Heart right ventricle (tissue), 16 donors: ENCODE results near the gene IZUMO4. TPM values are rescaled to one million over a fixed set of nuclear protein-coding genes. Genes with fewer than 3 reads are reported as not detected.
"Not testable (repeated sequence)": the region's sequence is repeated elsewhere in the genome, so short reads cannot be mapped to it uniquely, and the experiment has no call there.

Experiments used
- ATAC-seq, 8 donors: fragments of 200-7000 bp; cut with Tn5 transposase; one replicate each; pipeline ENCODE4 v1.9.1; 2020; ENCODE audit warnings: mild to moderate bottlenecking in 8 of 8, moderate library complexity in 8 of 8, moderate number of reproducible peaks in 1 of 8
- DNase-seq, 2 donors: peaks; one replicate each; pipeline ENCODE4 v3.0.0-alpha.2; 2020
- H3K27ac ChIP-seq, 10 donors: fragments of 200-600 bp; sonication (generic) in 2 of 10; one replicate each; pipeline versions ENCODE4 v1.5.0 to v1.8.0; 2020 to 2022; ENCODE audit warnings: mild to moderate bottlenecking in 3 of 10
- H3K27me3 ChIP-seq, 7 donors: fragments of 200-600 bp; one replicate each; pipeline ENCODE4 v1.8.0; 2021 to 2022; ENCODE audit warnings: mild to moderate bottlenecking in 2 of 7
- H3K36me3 ChIP-seq, 9 donors: fragments of 200-600 bp; sonication (generic) in 1 of 9; one replicate each; pipeline versions ENCODE4 v1.5.0 to v1.8.0; 2020 to 2022; ENCODE audit warnings: mild to moderate bottlenecking in 2 of 9
- H3K4me1 ChIP-seq, 9 donors: fragments of 200-600 bp; sonication (generic) in 1 of 9; one replicate each; pipeline versions ENCODE4 v1.5.0 to v1.8.0; 2020 to 2022; ENCODE audit warnings: mild to moderate bottlenecking in 4 of 9
- H3K4me3 ChIP-seq, 10 donors: fragments of 200-600 bp; sonication (generic) in 2 of 10; one replicate each; pipeline versions ENCODE4 v1.5.0 to v1.8.0; 2020 to 2022; ENCODE audit warnings: mild to moderate bottlenecking in 7 of 10, moderate library complexity in 2 of 10
- H3K9me3 ChIP-seq, 11 donors: fragments of 200-600 bp in 10 of 11; sonication (generic) in 2 of 11; one replicate each; pipeline versions ENCODE4 v1.5.0 to v1.8.0; 2013 to 2022; ENCODE audit warnings: mild to moderate bottlenecking in 2 of 11, control low read depth in 1 of 11, moderate library complexity in 1 of 11
- WGBS, 2 donors: extraction: QIAGEN DNeasy Blood & Tissue Kit; methylation state at CpG; one replicate each; pipeline ENCODE4 v1.1.7; 2013; ENCODE audit warnings: inconsistent platforms in 1 of 2; 5-methylcytosine and 5-hydroxymethylcytosine counted together
- intact Hi-C, 10 donors: fragments of 100-400 bp; cut with DNase I; formaldehyde crosslinking; loops; one replicate each; pipeline versions ENCODE4 v1.11.1 to v1.14.2; 2022
- polyA plus RNA-seq, 2 donors: library from polyadenylated mRNA; stranded (reverse); fragments of 200-250 nt; gene quantifications; one replicate each; pipeline ENCODE4 v1.2.3, GENCODE V29; 2013
- total RNA-seq, 10 donors: library from RNA; stranded (reverse); fragmentation: NEBNext Ultra II Directional in 3 of 10; extraction: Animal tissue kit (Norgen Biotek cat#: 25700) in 3 of 10; gene quantifications; one replicate each; pipeline versions ENCODE4 v1.2.1 to v1.2.4, GENCODE V29; 2021 to 2023
- TF ChIP-seq, protein P1 (sequence below), 9 donors: fragments of 200-600 bp; sonication (generic) in 2 of 9; IDR thresholded peaks; one replicate each; pipeline versions ENCODE4 v1.5.0 to v1.8.0; 2021 to 2022; ENCODE audit warnings: antibody characterized with exemption in 9 of 9, mild to moderate bottlenecking in 5 of 9, moderate library complexity in 1 of 9
- donor health status: Arrhythmogenic right ventricular cardiomyopathy.
- donor health status: ischemic (EF 13 %, LVEDD 7.1; RV severe dilation, severe dysfunction).
- donor health status: healthy with polysubstance abuse.
- donor health status: DM: no; HTN: yes; CAD: no.
- donor health status: DM: no; HTN: no; CAD: no.
- donor health status: ischemic (EF 25% LVEDD 6.9; RV normal size, moderate dysfunction).
- donor health status: ischemic (EF 25% LVEDD 5.7; RV mildly dilated, moderate dysfunction).
- donor health status: healthy.
- donor health status: DM: yes; HTN: yes; CAD: no.
- donor health status: Ischemic cardiomyopathy.
- donor health status: ischemic (EF 35%, LVEDD 5.7; RV mildly dilated, moderate dysfunction).
- donor health status: nonischemic (EF 11% LVEDD 7.7; RV severe dilation, severe dysfunction).
- donor health status: DM: yes; HTN: yes; CAD: no.
- donor health status: PGD.
- donor health status: ischemic (EF 29% LVEDD 5.4; RV normal size, mild dysfunction).
- donor health status: nonischemic (EF 23%, LVEDD 6.1; RV moderate dilation, normal function).

IZUMO4 gene
- total and polyA plus RNA-seq, 12 donors = 1.2 to 13.1 (median 2.7) TPM

DNA sequence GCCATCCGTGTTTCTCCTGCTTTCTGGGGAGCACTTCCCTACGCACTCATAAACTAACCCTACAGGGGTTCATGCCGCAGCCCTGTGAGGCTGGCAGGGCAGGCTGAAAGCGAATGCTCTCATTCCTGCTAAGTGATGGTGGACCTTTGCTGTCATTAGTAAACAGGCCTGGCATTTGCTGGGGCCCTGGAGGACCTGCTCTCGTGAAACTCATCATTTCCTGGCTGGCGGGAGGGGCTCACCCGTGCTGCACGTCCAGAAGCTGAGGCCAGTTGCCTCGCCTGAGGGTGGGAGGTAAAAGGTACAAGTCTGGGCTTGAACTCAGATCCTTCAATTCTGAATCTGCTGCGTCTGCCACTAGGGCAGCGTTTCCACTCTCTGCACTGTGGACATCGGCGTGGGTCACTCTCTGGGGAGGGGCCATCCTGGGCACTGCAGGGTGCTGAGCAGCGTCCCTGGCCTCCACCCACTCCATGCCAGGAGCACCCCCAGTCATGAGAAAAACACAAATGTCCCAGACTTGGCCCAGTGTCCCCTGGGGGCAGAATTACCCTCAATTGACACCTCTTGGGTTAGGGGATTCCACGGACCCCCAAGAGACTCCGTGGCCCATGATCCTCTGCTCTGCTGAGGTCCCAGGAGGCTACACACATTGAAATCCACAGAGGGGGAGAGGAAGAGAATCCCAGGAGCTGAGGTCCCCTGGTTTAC, 7.6 kb upstream of the IZUMO4 start:
- ATAC-seq (no peak), DNase-seq (no peak)
- H3K4me1 ChIP-seq = peaks cover 0 to 98% (median 48%) of the 10 kb centered on the region in 9 donors
- H3K27me3 ChIP-seq = no peaks in the 10 kb centered on the region
- intact Hi-C loops = no loop called here
- H3K36me3 ChIP-seq = peaks cover 0 to 21% (median 0%) of the 10 kb centered on the region in 9 donors
- 79 to 80% methylated on average over 16 of the region's 16 CpGs for WGBS, 2 donors
- H3K9me3 ChIP-seq = no peaks in the 10 kb centered on the region
- peak overlapping the region in 1 of 10 donors; percentile 34 for H3K4me3 ChIP-seq
- peak overlapping the region in 4 of 10 donors; percentile 66 to 97 (median 68) for H3K27ac ChIP-seq
- TF ChIP-seq, protein P1, sequence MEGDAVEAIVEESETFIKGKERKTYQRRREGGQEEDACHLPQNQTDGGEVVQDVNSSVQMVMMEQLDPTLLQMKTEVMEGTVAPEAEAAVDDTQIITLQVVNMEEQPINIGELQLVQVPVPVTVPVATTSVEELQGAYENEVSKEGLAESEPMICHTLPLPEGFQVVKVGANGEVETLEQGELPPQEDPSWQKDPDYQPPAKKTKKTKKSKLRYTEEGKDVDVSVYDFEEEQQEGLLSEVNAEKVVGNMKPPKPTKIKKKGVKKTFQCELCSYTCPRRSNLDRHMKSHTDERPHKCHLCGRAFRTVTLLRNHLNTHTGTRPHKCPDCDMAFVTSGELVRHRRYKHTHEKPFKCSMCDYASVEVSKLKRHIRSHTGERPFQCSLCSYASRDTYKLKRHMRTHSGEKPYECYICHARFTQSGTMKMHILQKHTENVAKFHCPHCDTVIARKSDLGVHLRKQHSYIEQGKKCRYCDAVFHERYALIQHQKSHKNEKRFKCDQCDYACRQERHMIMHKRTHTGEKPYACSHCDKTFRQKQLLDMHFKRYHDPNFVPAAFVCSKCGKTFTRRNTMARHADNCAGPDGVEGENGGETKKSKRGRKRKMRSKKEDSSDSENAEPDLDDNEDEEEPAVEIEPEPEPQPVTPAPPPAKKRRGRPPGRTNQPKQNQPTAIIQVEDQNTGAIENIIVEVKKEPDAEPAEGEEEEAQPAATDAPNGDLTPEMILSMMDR (IDR thresholded peaks at IDR 0.05) = no peak

DNA sequence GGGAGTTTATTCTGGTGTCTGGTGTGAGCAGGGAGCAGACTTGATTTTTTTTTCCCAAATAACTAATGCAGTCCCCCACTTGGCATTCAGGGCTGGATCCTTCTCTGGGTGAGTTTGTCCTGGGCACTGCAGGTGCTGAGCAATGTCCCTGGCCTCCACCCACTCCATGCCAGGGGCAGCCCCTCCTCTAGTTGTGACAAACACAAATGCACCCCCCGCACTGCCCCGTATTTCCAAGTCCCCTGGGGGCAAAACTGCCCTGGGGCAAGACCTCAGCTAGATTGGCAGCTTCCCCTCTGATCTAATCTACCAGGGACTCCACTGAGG, 7.0 kb upstream of the IZUMO4 start:
- H3K27ac ChIP-seq = peak overlapping the region in 7 of 10 donors; percentile 2 to 97 (median 66)

DNA sequence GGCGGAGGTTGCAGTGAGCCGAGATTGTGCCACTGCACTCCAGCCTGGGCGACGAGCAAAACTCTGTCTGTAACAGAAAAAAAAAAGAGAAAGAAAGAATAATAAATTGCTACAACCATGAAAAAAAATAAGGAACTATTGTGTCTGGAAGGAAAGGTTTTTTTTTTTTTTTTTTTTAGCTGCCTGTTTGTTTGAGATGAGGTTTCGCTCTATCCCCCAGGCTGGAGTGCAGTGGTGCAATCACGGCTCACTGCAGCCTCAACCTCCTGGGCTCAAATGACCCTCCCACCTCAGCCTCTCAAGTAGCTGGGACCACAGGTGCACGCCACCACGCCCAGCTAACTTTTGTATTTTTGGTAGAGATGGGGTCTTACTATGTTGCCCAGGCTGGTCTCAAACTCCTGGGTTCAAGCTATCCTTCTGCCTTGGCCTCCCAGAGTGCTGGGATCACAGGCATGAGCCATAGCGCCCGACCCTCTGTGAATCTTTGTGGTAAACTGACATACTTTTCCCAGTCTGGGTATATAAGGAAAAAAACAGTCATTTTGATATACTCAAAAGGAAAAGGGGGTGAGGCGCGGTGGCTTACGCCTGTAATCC, 4.7 kb upstream of the IZUMO4 start:
- H3K27me3 ChIP-seq, intact Hi-C loops, ATAC-seq, H3K4me3 ChIP-seq, H3K9me3 ChIP-seq, DNase-seq: not testable (repeated sequence)
- Histone ChIP-seq H3K27ac (peak overlapping the region in 7 of 10 donors; percentile 20 to 97 (median 66)), H3K4me1 (peaks cover 10 to 90% (median 59%) of the 10 kb centered on the region in 9 donors), H3K36me3 (peaks cover 0 to 15% (median 0%) of the 10 kb centered on the region in 9 donors)
- 93 to 94% methylated on average over 13 of the region's 13 CpGs for WGBS, 2 donors

More for the DNA sequence above, 7.0 kb upstream of the IZUMO4 start:
- TF ChIP-seq, protein P1 (IDR thresholded peaks at IDR 0.05) = no peak
- Histone ChIP-seq H3K4me3 (peak overlapping the region in 1 of 10 donors; percentile 34), H3K36me3 (peaks cover 0 to 20% (median 0%) of the 10 kb centered on the region in 9 donors), H3K4me1 (peaks cover 4 to 100% (median 54%) of the 10 kb centered on the region in 9 donors), H3K9me3 (no peaks in the 10 kb centered on the region), H3K27me3 (no peaks in the 10 kb centered on the region)
- WGBS, 2 donors = 73 to 74% methylated on average over 2 of the region's 2 CpGs
- no peak for ATAC-seq
- DNase-seq = no peak
- intact Hi-C loops = no loop called here

DNA sequence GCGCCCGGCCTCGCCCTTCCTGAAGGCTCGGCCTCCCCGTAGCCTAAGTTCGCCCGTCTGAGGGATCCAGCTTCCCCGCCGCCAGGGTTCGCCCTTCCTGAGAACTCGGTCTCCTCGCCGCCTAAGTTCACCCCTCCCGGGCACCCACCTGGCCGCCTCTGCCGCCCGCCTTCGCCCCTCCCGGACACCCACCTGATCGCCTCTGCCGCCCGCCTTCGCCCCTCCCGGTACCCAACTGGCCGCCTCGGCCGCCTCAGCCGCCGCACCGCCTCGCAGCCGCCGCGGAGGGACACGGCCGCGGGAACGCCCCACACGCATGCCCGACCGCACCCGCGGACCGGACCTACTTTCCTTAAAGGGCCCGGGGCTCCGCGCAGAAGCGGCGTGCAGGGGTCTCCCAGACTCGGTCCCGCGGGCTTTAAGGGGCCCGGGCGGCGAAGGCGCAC, 658 bp upstream of the IZUMO4 start, which contains the start of gene MOB3A:
TSS of gene MOB3A (minus strand) at position 293 of the 446 bp plus-strand sequence. CDS start 17,766 bp downstream, outside the sequence.
- TF ChIP-seq, protein P1 (IDR thresholded peaks at IDR 0.05) = peak; percentile 7 to 76 (median 50)
- DNase-seq (peak; percentile 89 to 91), ATAC-seq (peak; percentile 59 to 78 (median 72))
- Histone ChIP-seq H3K4me3 (peak within 1 kb of the TSS; percentile 50 to 95 (median 78)), H3K27ac (peak within 1 kb of the TSS; percentile 79 to 98 (median 93)), H3K4me1 (peaks cover 13 to 61% (median 47%) of the 10 kb centered on the region in 9 donors), H3K9me3 (no peaks in the 10 kb centered on the region), H3K36me3 (peaks cover 0 to 35% (median 17%) of the 10 kb centered on the region in 9 donors), H3K27me3 (no peaks in the 10 kb centered on the region)
- WGBS, 2 donors = 0% methylated on average over 38 to 56 of the region's 56 CpGs
- intact Hi-C loops = loop anchor here in 3 of 10 donors (1.0 to 5.0 kb wide), 3 partner anchors 55 to 80 kb away; partner anchors contain the start of gene AP3D1 (in 2 of the 3)
